Loucy (cell line): ENCODE results near the gene APLP2.

Experiments
- H2AFZ ChIP-seq: fragments of 200-600 bp; sonication (generic); 2 replicates; pipeline ENCODE4 v1.6.0; 2016; ENCODE audit warnings: antibody characterized with exemption, mild to moderate bottlenecking, low read length, moderate library complexity
- H3F3A ChIP-seq: fragments of 200-600 bp; 2 replicates; pipeline ENCODE4 v1.6.0; 2016; ENCODE audit warnings: antibody characterized with exemption, low read depth, mild to moderate bottlenecking
- H3K27me3 ChIP-seq: fragments of 200-600 bp; sonication (generic); 2 replicates; pipeline ENCODE4 v1.6.1; 2014; ENCODE audit warnings: low read length, mild to moderate bottlenecking; ENCODE audit not compliant: insufficient read depth, poor library complexity, severe bottlenecking
- H3K36me3 ChIP-seq: fragments of 200-600 bp; sonication (generic); 2 replicates; pipeline ENCODE4 v1.6.1; 2016; ENCODE audit warnings: low read length; ENCODE audit not compliant: insufficient read depth
- H3K4me1 ChIP-seq: fragments of 200-600 bp; sonication (generic); 2 replicates; pipeline ENCODE4 v1.5.1; 2014; ENCODE audit warnings: low read length, mild to moderate bottlenecking; ENCODE audit not compliant: insufficient read depth, poor library complexity, severe bottlenecking
- H3K4me2 ChIP-seq: fragments of 200-600 bp; sonication (generic); 2 replicates; pipeline ENCODE4 v1.6.0; 2014; ENCODE audit warnings: antibody characterized with exemption, low read length, low read depth, mild to moderate bottlenecking; ENCODE audit not compliant: poor library complexity, severe bottlenecking
- H3K4me3 ChIP-seq: fragments of 200-600 bp; sonication (generic); 2 replicates; pipeline ENCODE4 v1.5.1; 2014; ENCODE audit warnings: low read length, mild to moderate bottlenecking, mixed read lengths; ENCODE audit not compliant: poor library complexity, severe bottlenecking
- H3K79me2 ChIP-seq: fragments of 200-600 bp; sonication (generic); 2 replicates; pipeline ENCODE4 v1.6.1; 2014; ENCODE audit warnings: low read length; ENCODE audit not compliant: insufficient read depth
- H3K9ac ChIP-seq: fragments of 200-600 bp; sonication (generic); 2 replicates; pipeline ENCODE4 v1.6.0; 2014; ENCODE audit warnings: mild to moderate bottlenecking, low read depth, low read length, moderate library complexity; ENCODE audit not compliant: poor library complexity, severe bottlenecking
- H3K9me2 ChIP-seq: fragments of 200-600 bp; sonication (generic); replicated peaks from 2 replicates; pipeline ENCODE4 v1.6.1; 2016; ENCODE audit warnings: low read depth, low read length, mixed read lengths
- H3K9me3 ChIP-seq: fragments of 200-600 bp; sonication (generic); 2 replicates; pipeline ENCODE4 v1.6.1; 2014; ENCODE audit warnings: mild to moderate bottlenecking, antibody characterized with exemption, low read length, low read depth; ENCODE audit not compliant: insufficient read depth
- H4K20me1 ChIP-seq: fragments of 200-600 bp; sonication (generic); 2 replicates; pipeline ENCODE4 v1.6.0; 2014; ENCODE audit warnings: antibody characterized with exemption, low read length, mild to moderate bottlenecking; ENCODE audit not compliant: insufficient read depth, poor library complexity, severe bottlenecking
- CTCF ChIP-seq: fragments of 200-600 bp; sonication (generic); conservative IDR thresholded peaks from 2 replicates; pipeline ENCODE4 v1.5.1; 2014; ENCODE audit warnings: mild to moderate bottlenecking, antibody characterized with exemption, low read length
- EZH2phosphoT487 ChIP-seq: fragments of 200-600 bp; IDR thresholded peaks from 2 replicates; pipeline ENCODE4 v1.6.1; 2018; ENCODE audit warnings: antibody characterized with exemption, mild to moderate bottlenecking, moderate library complexity, borderline replicate concordance

APLP2 gene

GRCh38 chr11:130109386-130109785 lies 39.7 kb downstream of the APLP2 start:
- no peak overlapping the region for H2AFZ ChIP-seq
- peaks cover 12% of the 10 kb centered on the region; the same call in 1 of the 2 replicates for H3F3A ChIP-seq
- peaks cover 4% of the 10 kb centered on the region for H4K20me1 ChIP-seq
- H3K9me3 ChIP-seq: no peaks in the 10 kb centered on the region
- TF ChIP-seq EZH2phosphoT487 (no peak), CTCF (no peak)
- no peaks in the 10 kb centered on the region for H3K9me2 ChIP-seq
- H3K4me3 ChIP-seq: no peak overlapping the region
- peaks cover 59% of the 10 kb centered on the region for H3K79me2 ChIP-seq
- H3K9ac ChIP-seq: no peak overlapping the region
- H3K4me2 ChIP-seq: no peak overlapping the region
- no peaks in the 10 kb centered on the region for H3K27me3 ChIP-seq
- H3K36me3 ChIP-seq: peaks cover 42% of the 10 kb centered on the region
- peaks cover 52% of the 10 kb centered on the region for H3K4me1 ChIP-seq

- Histone ChIP-seq H4K20me1 (no peaks in the 10 kb centered on the region), H3K9me2 (no peaks in the 10 kb centered on the region), H3F3A (peaks cover 12% of the 10 kb centered on the region; the same call in 1 of the 2 replicates), H2AFZ (no peak overlapping the region), H3K9me3 (no peaks in the 10 kb centered on the region), H3K27me3 (no peaks in the 10 kb centered on the region), H3K9ac (peak overlapping the region; percentile 68), H3K36me3 (peaks cover 46% of the 10 kb centered on the region), H3K4me2 (peak overlapping the region; percentile 78), H3K4me3 (peak overlapping the region; percentile 54), H3K79me2 (peaks cover 58% of the 10 kb centered on the region), H3K4me1 (peaks cover 58% of the 10 kb centered on the region)
- TF ChIP-seq CTCF (no peak), EZH2phosphoT487 (no peak)
Observed at GRCh38 chr11:130110339-130111108, 40.8 kb downstream of the APLP2 start.

- H3K9me2 ChIP-seq: no peaks in the 10 kb centered on the region
- peaks cover 12% of the 10 kb centered on the region; the same call in 1 of the 2 replicates for H3F3A ChIP-seq
- no peaks in the 10 kb centered on the region for H4K20me1 ChIP-seq
- H3K4me1 ChIP-seq: peaks cover 55% of the 10 kb centered on the region
- H3K27me3 ChIP-seq: no peaks in the 10 kb centered on the region
- peak overlapping the region; percentile 78 for H3K4me2 ChIP-seq
- H3K4me3 ChIP-seq: peak overlapping the region; percentile 54
- no peaks in the 10 kb centered on the region for H3K9me3 ChIP-seq
- H3K36me3 ChIP-seq: peaks cover 46% of the 10 kb centered on the region
- no peak overlapping the region for H2AFZ ChIP-seq
- peaks cover 58% of the 10 kb centered on the region for H3K79me2 ChIP-seq
- no peak for TF ChIP-seq CTCF
- TF ChIP-seq EZH2phosphoT487: no peak
- peak overlapping the region; percentile 68 for H3K9ac ChIP-seq
Observed at GRCh38 chr11:130112071-130112830, 42.6 kb downstream of the APLP2 start.
